Measurements from ENCODE around the gene SLU7.

SLU7 gene

GRCh38 chr5:160418561-160419457, at the start of gene SLU7:
Gene SLU7, minus strand, starts transcription at chr5:160419081. Its CDS starts 3,787 bp downstream, at chr5:160415294.
- peak; percentile 95 for DNase-seq (ENCODE audit: low spot score)

GRCh38 chr5:160468363-160468975, 49.6 kb upstream of the SLU7 start:
- DNase-seq (ENCODE audit: low spot score): no peak

- DNase-seq (ENCODE audit: low spot score): peak; percentile 48
These were observed 48.9 kb upstream of the SLU7 start for GRCh38 chr5:160467555-160468362.

- DNase-seq (ENCODE audit: low spot score): no peak
These were observed 48.1 kb upstream of the SLU7 start for GRCh38 chr5:160466889-160467554.

- no peak for DNase-seq (ENCODE audit: low spot score)
These were observed 47.2 kb upstream of the SLU7 start for GRCh38 chr5:160466116-160466515.

- no peak for DNase-seq (ENCODE audit: low spot score)
These were observed 45.6 kb upstream of the SLU7 start for GRCh38 chr5:160464466-160464797.

GRCh38 chr5:160463740-160464465, 45.0 kb upstream of the SLU7 start:
- DNase-seq (ENCODE audit: low spot score): peak; percentile 42

GRCh38 chr5:160463227-160463626, 44.3 kb upstream of the SLU7 start:
- DNase-seq (ENCODE audit: low spot score): no peak

- no peak for DNase-seq (ENCODE audit: low spot score)
These were observed 43.3 kb upstream of the SLU7 start for GRCh38 chr5:160462167-160462566.

- DNase-seq (ENCODE audit: low spot score): no peak
These were observed 42.5 kb upstream of the SLU7 start for GRCh38 chr5:160461378-160461777.

- DNase-seq (ENCODE audit: low spot score): peak; percentile 36
These were observed 41.6 kb upstream of the SLU7 start for GRCh38 chr5:160460377-160461049.

GRCh38 chr5:160458806-160459800, 40.2 kb upstream of the SLU7 start:
- DNase-seq (ENCODE audit: low spot score): no peak

- DNase-seq (ENCODE audit: low spot score): no peak
These were observed 38.4 kb upstream of the SLU7 start for GRCh38 chr5:160457252-160457651.

GRCh38 chr5:160456480-160457177, 37.7 kb upstream of the SLU7 start:
- no peak for DNase-seq (ENCODE audit: low spot score)

- DNase-seq (ENCODE audit: low spot score): no peak
These were observed 36.7 kb upstream of the SLU7 start for GRCh38 chr5:160455600-160455999.

GRCh38 chr5:160453751-160454150, 34.9 kb upstream of the SLU7 start:
- DNase-seq (ENCODE audit: low spot score): no peak

- no peak for DNase-seq (ENCODE audit: low spot score)
These were observed 33.9 kb upstream of the SLU7 start for GRCh38 chr5:160452795-160453194.

GRCh38 chr5:160452036-160452435, 33.2 kb upstream of the SLU7 start:
- no peak for DNase-seq (ENCODE audit: low spot score)

GRCh38 chr5:160451281-160451680, 32.4 kb upstream of the SLU7 start:
- DNase-seq (ENCODE audit: low spot score): no peak
